ENCODE results near the gene SERINC5. TPM values are rescaled to one million over a fixed set of nuclear protein-coding genes. Genes with fewer than 3 reads are reported as not detected.

Gene SERINC5
- total RNA-seq, 1 donor from 2014 or later, result 10.7 TPM

GRCh38 chr5:80094236-80094738, 161.6 kb downstream of the SERINC5 start:
- intact Hi-C loops (cut with DNase I), result loop anchor here (5.0 to 10.0 kb wide), 3 partner anchors 181 to 311 kb away; partner anchors contain the start of gene ZFYVE16
- DNase-seq (no peak), ATAC-seq (ENCODE audit: poor library complexity) (no peak)

GRCh38 chr5:80093796-80094195, 162.1 kb downstream of the SERINC5 start:
- intact Hi-C loops (cut with DNase I), result loop anchor here (5.0 to 10.0 kb wide), 3 partner anchors 181 to 311 kb away; partner anchors contain the start of gene ZFYVE16
- DNase-seq (no peak), ATAC-seq (ENCODE audit: poor library complexity) (no peak)

GRCh38 chr5:80092486-80093107, 163.3 kb downstream of the SERINC5 start:
- intact Hi-C loops (cut with DNase I), result loop anchor here (5.0 to 10.0 kb wide), 3 partner anchors 182 to 312 kb away; partner anchors contain the start of gene ZFYVE16
- ATAC-seq (ENCODE audit: poor library complexity) (no peak), DNase-seq (no peak)

- peak; percentile 80 for ATAC-seq (ENCODE audit: poor library complexity)
- intact Hi-C loops (cut with DNase I), result loop anchor here (5.0 to 10.0 kb wide), 3 partner anchors 183 to 313 kb away; partner anchors contain the start of gene ZFYVE16
- peak; percentile 51 for DNase-seq
Observed at GRCh38 chr5:80091792-80092192, 164.1 kb downstream of the SERINC5 start.

GRCh38 chr5:80090884-80091166, 165.0 kb downstream of the SERINC5 start:
- intact Hi-C loops (cut with DNase I), result loop anchor here (5.0 to 10.0 kb wide), 3 partner anchors 184 to 314 kb away; partner anchors contain the start of gene ZFYVE16
- ATAC-seq (ENCODE audit: poor library complexity) (no peak), DNase-seq (no peak)

GRCh38 chr5:80083101-80083890, 172.6 kb downstream of the SERINC5 start:
- intact Hi-C loops (cut with DNase I), result loop anchor here (10.0 kb wide), 1 partner anchor 228 kb away; no protein-coding TSS in a partner anchor
- peak; percentile 42 for DNase-seq
- peak; percentile 92 for ATAC-seq (ENCODE audit: poor library complexity)

- ATAC-seq (ENCODE audit: poor library complexity) (peak; percentile 93), DNase-seq (peak; percentile 83)
- intact Hi-C loops (cut with DNase I), result loop anchor here (10.0 kb wide), 1 partner anchor 228 kb away; no protein-coding TSS in a partner anchor
Observed at GRCh38 chr5:80082731-80083100, 173.1 kb downstream of the SERINC5 start.

- no peak for ATAC-seq (ENCODE audit: poor library complexity)
- DNase-seq, result no peak
Observed at GRCh38 chr5:80082281-80082680, 173.6 kb downstream of the SERINC5 start.

GRCh38 chr5:80078921-80079320, 176.9 kb downstream of the SERINC5 start:
- ATAC-seq (ENCODE audit: poor library complexity), result no peak
- no peak for DNase-seq
- intact Hi-C loops (cut with DNase I), result no loop called here

More at GRCh38 chr5:80082281-80082680, 173.6 kb downstream of the SERINC5 start:
- intact Hi-C loops (cut with DNase I), result loop anchor here (10.0 kb wide), 1 partner anchor 227 kb away; no protein-coding TSS in a partner anchor

- peak; percentile 63 for ATAC-seq (ENCODE audit: poor library complexity)
- intact Hi-C loops (cut with DNase I), result no loop called here
- DNase-seq, result no peak
Observed at GRCh38 chr5:80077051-80077714, 178.7 kb downstream of the SERINC5 start.

- no peak for DNase-seq
- ATAC-seq (ENCODE audit: poor library complexity), result no peak
- intact Hi-C loops (cut with DNase I), result no loop called here
Observed at GRCh38 chr5:80076131-80077050, 179.5 kb downstream of the SERINC5 start.

GRCh38 chr5:80072103-80073073, 183.5 kb downstream of the SERINC5 start:
- ATAC-seq (ENCODE audit: poor library complexity), result no peak
- intact Hi-C loops (cut with DNase I), result no loop called here
- no peak for DNase-seq

- intact Hi-C loops (cut with DNase I), result no loop called here
- ATAC-seq (ENCODE audit: poor library complexity) (no peak), DNase-seq (no peak)
Observed at GRCh38 chr5:80071510-80072021, 184.3 kb downstream of the SERINC5 start.

- ATAC-seq (ENCODE audit: poor library complexity) (no peak), DNase-seq (no peak)
- intact Hi-C loops (cut with DNase I), result no loop called here
Observed at GRCh38 chr5:80070338-80071056, 185.4 kb downstream of the SERINC5 start.

- ATAC-seq (ENCODE audit: poor library complexity) (peak; percentile 56), DNase-seq (no peak)
- intact Hi-C loops (cut with DNase I), result no loop called here
Observed at GRCh38 chr5:80069918-80070318, 185.9 kb downstream of the SERINC5 start.

GRCh38 chr5:80069251-80069800, 186.5 kb downstream of the SERINC5 start:
- intact Hi-C loops (cut with DNase I), result no loop called here
- no peak for ATAC-seq (ENCODE audit: poor library complexity)
- DNase-seq, result no peak
